Pancreas (tissue), 10 donors: ENCODE measurements around the gene FBXL17. TPM values are rescaled to one million over a fixed set of nuclear protein-coding genes. Genes with fewer than 3 reads are reported as not detected.

Experiments used
- ATAC-seq, 4 donors: fragments of 200-7000 bp; cut with Tn5 transposase; one replicate each; pipeline versions ENCODE4 v1.8.0 to v1.9.1; 2020; ENCODE audit warnings: mild to moderate bottlenecking in 4 of 4, moderate library complexity in 4 of 4
- DNase-seq, 6 donors: peaks; one replicate each; pipeline ENCODE4 v3.0.0-alpha.2; 2020
- FAIRE-seq: peaks from 2 replicates; lab custom pipeline; 2012; peaks lifted over from hg19 to GRCh38; lab: Jason Lieb, UNC
- H3K27ac ChIP-seq, 4 donors: fragments of 200-600 bp; sonication (generic); 1 replicate in 3 of 4; 2 replicates in 1 of 4; pipeline versions ENCODE4 v1.5.0 to v1.8.0; 2020
- H3K27me3 ChIP-seq, 4 donors: fragments of 200-600 bp; one replicate each; pipeline ENCODE4 v1.8.0; 2021
- H3K36me3 ChIP-seq, 3 donors: fragments of 200-600 bp; sonication (generic) in 1 of 3; one replicate each; pipeline versions ENCODE4 v1.5.0 to v1.8.0; 2020 to 2021
- H3K4me1 ChIP-seq, 3 donors: fragments of 200-600 bp; one replicate each; pipeline ENCODE4 v1.8.0; 2021
- H3K4me3 ChIP-seq, 4 donors: fragments of 200-600 bp; sonication (generic) in 2 of 4; one replicate each; pipeline versions ENCODE4 v1.5.0 to v1.8.0; 2020 to 2021
- H3K9me3 ChIP-seq, 4 donors: fragments of 200-600 bp; one replicate each; pipeline ENCODE4 v1.8.0; 2021
- WGBS, 2 donors: extraction: QIAGEN DNeasy Blood & Tissue Kit; methylation state at CpG; one replicate each; pipeline ENCODE4 v1.1.7; 2013; 5-methylcytosine and 5-hydroxymethylcytosine counted together
- intact Hi-C, 3 donors: fragments of 100-400 bp; cut with DNase I; formaldehyde crosslinking; loops; one replicate each; pipeline versions ENCODE4 v1.11.1 to v1.14.2; 2022
- polyA plus RNA-seq, 2 donors: library from polyadenylated mRNA; stranded (reverse); fragments of 200-250 nt; gene quantifications; one replicate each; pipeline ENCODE4 v1.2.3, GENCODE V29; 2013
- total RNA-seq, 6 donors: library from RNA; stranded (reverse); fragmentation: NEBNext Ultra II Directional in 4 of 6; extraction: Animal tissue kit (Norgen Biotek cat#: 25700) in 4 of 6; gene quantifications; one replicate each; pipeline versions ENCODE4 v1.2.1 to v1.2.4, GENCODE V29; 2021 to 2023
- TF ChIP-seq, protein P1 (sequence below), 4 donors: fragments of 200-600 bp; sonication (generic) in 3 of 4; IDR thresholded peaks; one replicate each; pipeline versions ENCODE4 v1.5.0 to v1.8.0; 2021; ENCODE audit warnings: antibody characterized with exemption in 4 of 4
- donor health status: healthy with polysubstance abuse.
- donor health status: DM: no; HTN: no; CAD: no; lungs with moderate emphysema.
- donor health status: DM: no; HTN: no; CAD: no.
- donor health status: control.
- donor health status: control.
- donor health status: Bipolar disorder and iron deficiency.
- donor health status: DM: yes; HTN: yes; CAD: no.
- donor health status: DM: no; HTN: no; CAD: no.
- donor health status: DM: no; HTN: no; CAD: no.
- donor health status: DM: yes; HTN: yes; CAD: no.

FBXL17 gene
- total and polyA plus RNA-seq, 8 donors = 4.2 to 11.1 (median 7.3) TPM

DNA sequence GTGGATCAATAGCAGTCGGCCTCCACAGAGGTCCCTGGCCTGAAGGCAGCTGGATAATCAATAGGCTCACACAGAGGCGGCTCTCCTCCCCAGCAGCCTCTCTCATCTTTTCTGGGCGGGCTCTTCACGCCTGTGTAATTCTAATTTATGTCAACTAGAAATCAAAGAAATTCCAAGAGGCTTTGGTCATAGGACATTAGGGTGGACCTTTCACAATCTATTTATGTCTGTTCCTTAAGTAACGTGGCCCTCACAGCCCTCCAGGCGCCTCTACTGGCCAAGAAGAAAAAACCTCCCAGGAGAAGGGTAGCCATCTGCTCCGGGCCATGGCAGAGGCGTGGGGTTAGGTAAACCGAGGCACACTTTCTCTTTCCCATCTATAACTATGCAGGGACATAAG is 506.1 kb downstream of the FBXL17 start:
- no peaks in the 10 kb centered on the region for H3K27me3 ChIP-seq
- TF ChIP-seq, protein P1, sequence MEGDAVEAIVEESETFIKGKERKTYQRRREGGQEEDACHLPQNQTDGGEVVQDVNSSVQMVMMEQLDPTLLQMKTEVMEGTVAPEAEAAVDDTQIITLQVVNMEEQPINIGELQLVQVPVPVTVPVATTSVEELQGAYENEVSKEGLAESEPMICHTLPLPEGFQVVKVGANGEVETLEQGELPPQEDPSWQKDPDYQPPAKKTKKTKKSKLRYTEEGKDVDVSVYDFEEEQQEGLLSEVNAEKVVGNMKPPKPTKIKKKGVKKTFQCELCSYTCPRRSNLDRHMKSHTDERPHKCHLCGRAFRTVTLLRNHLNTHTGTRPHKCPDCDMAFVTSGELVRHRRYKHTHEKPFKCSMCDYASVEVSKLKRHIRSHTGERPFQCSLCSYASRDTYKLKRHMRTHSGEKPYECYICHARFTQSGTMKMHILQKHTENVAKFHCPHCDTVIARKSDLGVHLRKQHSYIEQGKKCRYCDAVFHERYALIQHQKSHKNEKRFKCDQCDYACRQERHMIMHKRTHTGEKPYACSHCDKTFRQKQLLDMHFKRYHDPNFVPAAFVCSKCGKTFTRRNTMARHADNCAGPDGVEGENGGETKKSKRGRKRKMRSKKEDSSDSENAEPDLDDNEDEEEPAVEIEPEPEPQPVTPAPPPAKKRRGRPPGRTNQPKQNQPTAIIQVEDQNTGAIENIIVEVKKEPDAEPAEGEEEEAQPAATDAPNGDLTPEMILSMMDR (IDR thresholded peaks at IDR 0.05) = no peak
- no peaks in the 10 kb centered on the region for H3K9me3 ChIP-seq
- H3K27ac ChIP-seq = no peak overlapping the region
- intact Hi-C loops = no loop called here
- no peak for ATAC-seq
- FAIRE-seq = no peak
- H3K4me3 ChIP-seq = no peak overlapping the region
- DNase-seq = no peak
- H3K4me1 ChIP-seq = peaks cover 0 to 5% (median 0%) of the 10 kb centered on the region in 3 donors
- no peaks in the 10 kb centered on the region for H3K36me3 ChIP-seq
- WGBS, 2 donors = 91 to 95% methylated on average over 9 of the region's 9 CpGs

DNA sequence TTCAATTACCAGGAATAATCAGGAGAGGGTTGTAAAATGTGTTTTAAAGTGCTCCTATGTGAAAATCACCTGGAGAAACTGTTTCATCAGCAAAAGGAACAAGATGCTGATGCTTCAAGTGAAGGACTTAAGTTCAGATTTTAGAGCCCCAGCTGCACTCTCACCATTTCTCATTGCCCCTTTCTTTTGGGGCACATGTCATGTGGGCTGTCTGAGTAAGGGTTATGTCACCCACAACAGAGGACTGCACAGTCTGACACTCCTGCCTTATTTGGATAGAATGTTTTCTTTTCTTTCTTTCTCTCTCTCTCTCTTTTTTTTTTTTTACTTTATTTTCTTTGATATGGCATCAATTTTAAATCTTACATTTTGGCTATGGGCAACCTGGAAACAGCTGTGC is 507.1 kb downstream of the FBXL17 start:
- no peaks in the 10 kb centered on the region for H3K9me3 ChIP-seq
- TF ChIP-seq, protein P1 (IDR thresholded peaks at IDR 0.05) = no peak
- H3K27ac ChIP-seq = no peak overlapping the region
- peaks cover 0 to 5% (median 0%) of the 10 kb centered on the region in 3 donors for H3K4me1 ChIP-seq
- H3K27me3 ChIP-seq = no peaks in the 10 kb centered on the region
- FAIRE-seq = no peak
- no peak for DNase-seq
- intact Hi-C loops = no loop called here
- H3K4me3 ChIP-seq = no peak overlapping the region
- no peak for ATAC-seq
- H3K36me3 ChIP-seq = no peaks in the 10 kb centered on the region

DNA sequence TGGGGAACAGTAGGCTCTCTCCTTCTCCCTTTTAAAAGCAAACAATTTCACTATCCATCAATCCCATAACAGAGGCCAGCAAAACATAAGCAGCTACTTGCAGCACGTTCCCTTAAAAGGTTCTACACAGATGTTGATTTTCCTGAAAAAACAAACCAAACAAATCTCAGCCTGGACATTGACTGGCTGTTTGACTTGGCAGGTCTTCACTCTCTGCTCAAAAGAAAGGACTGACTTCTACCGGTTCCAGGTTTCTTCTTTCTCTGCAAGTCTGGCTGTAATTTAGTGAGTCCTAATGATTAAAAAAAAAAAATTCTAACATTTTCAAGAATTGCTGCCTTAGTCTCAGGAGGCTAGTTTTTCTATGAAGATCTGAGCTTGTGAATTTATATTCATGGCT is 508.0 kb downstream of the FBXL17 start:
- Histone ChIP-seq H3K27ac (no peak overlapping the region), H3K36me3 (no peaks in the 10 kb centered on the region), H3K27me3 (no peaks in the 10 kb centered on the region), H3K9me3 (no peaks in the 10 kb centered on the region), H3K4me1 (peaks cover 0 to 5% (median 0%) of the 10 kb centered on the region in 3 donors), H3K4me3 (no peak overlapping the region)
- WGBS, 2 donors = 16 to 30% methylated on average over 2 of the region's 2 CpGs
- intact Hi-C loops = no loop called here
- DNase-seq (no peak), FAIRE-seq (no peak), ATAC-seq (peak in 3 of 4 donors; percentile 57 to 76 (median 61))
- TF ChIP-seq, protein P1 (IDR thresholded peaks at IDR 0.05) = no peak

DNA sequence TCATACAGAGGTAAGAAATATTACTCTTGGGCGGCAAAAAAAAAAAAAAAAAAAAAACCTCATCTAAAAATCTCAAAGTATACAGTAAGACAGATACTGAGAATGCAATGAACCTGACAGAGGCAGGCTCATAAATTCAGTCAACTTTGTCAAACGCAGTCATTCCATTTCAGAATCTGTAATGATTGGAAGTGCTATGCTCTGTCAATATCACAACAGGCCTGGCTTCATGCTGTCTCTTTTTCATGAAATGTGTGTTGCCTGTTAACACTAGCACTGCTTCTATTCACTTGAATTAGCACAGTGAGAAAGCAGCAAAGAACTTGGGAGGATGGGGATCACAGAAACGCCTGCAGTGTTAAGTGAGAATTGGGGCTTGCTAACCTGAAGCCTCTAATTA is 510.9 kb downstream of the FBXL17 start:
- FAIRE-seq (no peak), ATAC-seq (no peak), DNase-seq (no peak)
- TF ChIP-seq, protein P1 (IDR thresholded peaks at IDR 0.05) = no peak
- 88 to 100% methylated on average over 3 of the region's 3 CpGs for WGBS, 2 donors
- no peaks in the 10 kb centered on the region for H3K9me3 ChIP-seq
- peaks cover 0 to 5% (median 0%) of the 10 kb centered on the region in 3 donors for H3K4me1 ChIP-seq
- H3K27me3 ChIP-seq = no peaks in the 10 kb centered on the region
- H3K4me3 ChIP-seq = no peak overlapping the region
- no peak overlapping the region for H3K27ac ChIP-seq
- H3K36me3 ChIP-seq = no peaks in the 10 kb centered on the region
- intact Hi-C loops = no loop called here

DNA sequence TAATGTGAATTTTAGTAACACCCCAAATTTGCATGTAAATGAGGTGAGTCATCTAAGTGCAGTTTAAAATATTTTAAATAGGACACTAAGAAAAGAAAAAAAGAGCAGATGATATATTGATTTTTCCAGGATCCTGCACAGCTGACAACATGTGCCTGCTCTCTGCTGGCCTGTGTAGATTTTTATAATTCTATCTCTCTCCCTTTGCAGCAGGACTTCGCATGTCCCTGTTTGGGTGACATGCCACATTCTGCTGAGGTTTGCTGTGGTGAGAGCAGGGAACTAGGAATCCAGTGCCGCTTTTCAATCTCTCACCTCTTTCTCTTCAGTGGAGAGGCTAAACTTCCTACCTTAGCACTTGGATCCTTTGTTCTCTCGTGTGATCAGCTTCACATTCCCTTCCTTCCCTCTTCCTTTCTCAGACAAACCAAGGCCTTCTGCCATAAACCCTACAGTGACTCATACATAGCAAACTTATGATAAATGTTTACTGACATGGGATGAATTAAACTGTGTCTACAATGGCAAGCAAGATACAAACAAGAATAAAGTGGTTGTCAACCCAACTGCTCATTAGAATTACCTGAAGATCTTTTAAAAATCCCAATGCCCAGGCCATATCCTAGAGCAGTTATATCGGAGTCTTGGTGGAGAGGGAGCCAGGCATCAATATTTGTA is 512.3 kb downstream of the FBXL17 start:
- H3K27me3 ChIP-seq = no peaks in the 10 kb centered on the region
- no peaks in the 10 kb centered on the region for H3K9me3 ChIP-seq
- DNase-seq (no peak), ATAC-seq (peak in 3 of 4 donors; percentile 8 to 72 (median 54)), FAIRE-seq (no peak)
- H3K4me1 ChIP-seq = peaks cover 0 to 5% (median 0%) of the 10 kb centered on the region in 3 donors
- 81 to 82% methylated on average over 4 of the region's 4 CpGs for WGBS, 2 donors
- peak overlapping the region in 1 of 4 donors; percentile 4 for H3K27ac ChIP-seq
- TF ChIP-seq, protein P1 (IDR thresholded peaks at IDR 0.05) = no peak
- intact Hi-C loops = no loop called here
- no peaks in the 10 kb centered on the region for H3K36me3 ChIP-seq
- no peak overlapping the region for H3K4me3 ChIP-seq
